ENCODE results near the gene AAMP. TPM values are rescaled to one million over a fixed set of nuclear protein-coding genes. Genes with fewer than 3 reads are reported as not detected.

Gene AAMP
- total and polyA plus RNA-seq, 2 donors (not counting 3 experiments of a cell fraction or from before 2014, with no cell fraction given) = 69.3 to 84.4 TPM

DNA sequence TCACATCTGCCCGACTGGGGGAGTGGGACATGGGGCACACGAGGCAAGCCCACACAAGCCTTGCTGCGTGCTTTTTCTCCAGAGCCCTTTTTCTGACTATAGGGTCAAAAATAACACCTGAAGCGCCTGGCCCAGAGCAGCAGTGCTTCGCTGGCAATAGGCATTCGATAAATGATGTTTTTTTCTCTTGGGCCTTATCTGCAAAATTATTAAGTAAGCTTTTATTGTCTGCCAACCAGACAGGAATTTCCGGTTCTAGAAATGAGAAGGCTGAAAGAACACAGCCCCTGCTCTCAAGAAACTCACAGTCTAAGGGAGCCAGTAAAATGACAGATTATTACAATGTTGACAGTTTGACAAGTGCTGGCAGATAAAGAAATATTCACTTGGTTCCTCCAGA, 25.1 kb upstream of the AAMP start:
- peak overlapping the region; percentile 50 for H3K4me2 ChIP-seq (ENCODE audit: insufficient read depth, low read length)
- H3K27me3 ChIP-seq (ENCODE audit: control insufficient read depth in 2 of 2, insufficient read depth in 2 of 2, low read length in 2 of 2) = no peaks in the 10 kb centered on the region
- intact Hi-C loops (cut with micrococcal nuclease) (loop anchor here (1.0 kb wide), 1 partner anchor 28 kb away; no protein-coding TSS in a partner anchor), dilution Hi-C loops (cut with MboI; ENCODE audit: extremely low pct_ligation_motif_present, low sequenced_read_pairs) (no loop called here)
- H3K9ac ChIP-seq (replicated peaks; ENCODE audit: extremely low read depth, insufficient read depth, low read length) = peak overlapping the region; percentile 51
- no peak for TF ChIP-seq POLR2A (IDR thresholded peaks at IDR 0.05; ENCODE audit: low read depth, low read length)
- TF ChIP-seq, protein P1, sequence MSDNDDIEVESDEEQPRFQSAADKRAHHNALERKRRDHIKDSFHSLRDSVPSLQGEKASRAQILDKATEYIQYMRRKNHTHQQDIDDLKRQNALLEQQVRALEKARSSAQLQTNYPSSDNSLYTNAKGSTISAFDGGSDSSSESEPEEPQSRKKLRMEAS (IDR thresholded peaks at IDR 0.05; ENCODE audit: insufficient read depth, insufficient read length) = no peak
- no peak for TF ChIP-seq POLR2AphosphoS5 (IDR thresholded peaks at IDR 0.05; ENCODE audit: insufficient read depth, low read depth, low read length)
- peak; percentile 68 for TF ChIP-seq GATA2 (IDR thresholded peaks at IDR 0.05; ENCODE audit: insufficient read depth, insufficient read length, low read depth, low read length)
- peak; percentile 8 for TF ChIP-seq JUN (IDR thresholded peaks at IDR 0.05; ENCODE audit: borderline replicate concordance, insufficient read depth, insufficient read length, low read depth)
- H2AFZ ChIP-seq (ENCODE audit: low read depth, low read length) = peak overlapping the region; percentile 63
- no peaks in the 10 kb centered on the region for H3K9me3 ChIP-seq (replicated peaks; ENCODE audit: control insufficient read depth, insufficient read depth, low read length)
- DNase-seq (ENCODE audit: low read depth, low spot score) (peak; percentile 90), FAIRE-seq (peak; percentile 92)
- peak overlapping the region; percentile 94 for H3K27ac ChIP-seq (ENCODE audit: insufficient read depth, low read depth, low read length)
- H3K4me3 ChIP-seq (replicated peaks in 1 of 3; ENCODE audit: insufficient read depth in 1 of 3, low read depth in 1 of 3, low read length in 3 of 3) = no peak overlapping the region
- H3K36me3 ChIP-seq (ENCODE audit: control insufficient read depth in 2 of 2, extremely low read depth in 1 of 2, insufficient read depth in 2 of 2, low read length in 2 of 2) = no peaks in the 10 kb centered on the region
- no TSS peak for BruUV-seq (replicated peaks)
- H4K20me1 ChIP-seq (replicated peaks; ENCODE audit: control insufficient read depth, extremely low read depth, insufficient read depth, low read length) = no peaks in the 10 kb centered on the region
- H3K4me1 ChIP-seq (ENCODE audit: control insufficient read depth, extremely low read depth, insufficient read depth, low read length) = peaks cover 51% of the 10 kb centered on the region
- POLR2A ChIA-PET = interaction anchor here (0.9 kb wide), 1 partner anchor 23 kb away, joined by 4 read pairs; no protein-coding TSS in a partner anchor
- no peaks in the 10 kb centered on the region for H3K9me1 ChIP-seq (replicated peaks; ENCODE audit: control insufficient read depth, extremely low read depth, insufficient read depth, low read length)
- CTCF ChIA-PET = interaction anchor here (0.8 to 12.1 kb wide), 11 partner anchors 8 to 109 kb away, joined by 3 to 178 read pairs (median 4); partner anchors contain the start of genes AAMP, CATIP and PNKD
- peaks cover 23% of the 10 kb centered on the region for H3K79me2 ChIP-seq (ENCODE audit: control insufficient read depth, insufficient read depth, low read length)

DNA sequence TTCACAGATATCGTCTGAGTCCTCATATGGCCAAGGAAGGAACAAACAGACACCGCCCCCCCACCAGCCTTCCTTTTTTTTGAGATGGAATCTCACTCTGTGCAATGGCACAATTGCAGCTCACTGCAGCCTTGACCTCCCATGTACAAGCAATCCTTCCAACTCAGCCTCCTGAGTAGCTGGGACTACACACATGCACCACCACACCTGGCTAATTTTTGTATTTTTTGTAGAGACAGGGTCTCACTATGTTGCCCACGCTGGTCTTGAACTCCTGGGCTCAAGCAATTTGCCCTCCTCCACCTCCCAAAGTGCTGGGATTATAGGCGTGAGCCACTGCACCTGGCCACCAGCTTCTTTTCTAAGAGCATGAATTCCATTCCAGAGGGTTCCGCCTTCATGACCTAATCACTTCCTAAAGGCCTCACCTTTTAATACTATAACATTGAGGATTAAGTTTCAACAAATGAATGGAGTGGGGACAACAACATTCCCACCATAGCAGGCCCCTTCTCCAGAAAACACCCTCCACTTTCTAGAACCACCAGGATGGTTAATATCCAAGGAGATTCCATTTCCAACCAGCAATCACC, 24.6 kb upstream of the AAMP start:
- H3K9ac ChIP-seq (replicated peaks; ENCODE audit: extremely low read depth, insufficient read depth, low read length) = peak overlapping the region; percentile 39
- BruUV-seq (replicated peaks) = no TSS peak
- no peaks in the 10 kb centered on the region for H4K20me1 ChIP-seq (replicated peaks; ENCODE audit: control insufficient read depth, extremely low read depth, insufficient read depth, low read length)
- H3K36me3 ChIP-seq (ENCODE audit: control insufficient read depth in 2 of 2, extremely low read depth in 1 of 2, insufficient read depth in 2 of 2, low read length in 2 of 2) = no peaks in the 10 kb centered on the region
- peaks cover 28% of the 10 kb centered on the region for H3K79me2 ChIP-seq (ENCODE audit: control insufficient read depth, insufficient read depth, low read length)
- peak overlapping the region; percentile 94 for H3K27ac ChIP-seq (ENCODE audit: insufficient read depth, low read depth, low read length)
- intact Hi-C loops (cut with micrococcal nuclease) (loop anchor here (1.0 kb wide), 1 partner anchor 29 kb away; no protein-coding TSS in a partner anchor), dilution Hi-C loops (cut with MboI; ENCODE audit: extremely low pct_ligation_motif_present, low sequenced_read_pairs) (no loop called here)
- CTCF ChIA-PET = interaction anchor here (1.1 to 12.1 kb wide), 9 partner anchors 8 to 101 kb away, joined by 3 to 178 read pairs (median 6); partner anchors contain the start of genes AAMP, CATIP and PNKD
- DNase-seq (ENCODE audit: low read depth, low spot score) = no peak
- peak overlapping the region; percentile 50 for H3K4me2 ChIP-seq (ENCODE audit: insufficient read depth, low read length)
- TF ChIP-seq FOS (IDR thresholded peaks at IDR 0.05; ENCODE audit: borderline replicate concordance, insufficient read depth, low read length) (no peak), POLR2AphosphoS5 (IDR thresholded peaks at IDR 0.05; ENCODE audit: insufficient read depth, low read depth, low read length) (no peak), EZH2 (IDR thresholded peaks at IDR 0.05; ENCODE audit: borderline replicate concordance, low read depth, low read length, severe bottlenecking) (no peak), GATA2 (IDR thresholded peaks at IDR 0.05; ENCODE audit: insufficient read depth, insufficient read length, low read depth, low read length) (no peak), POLR2A (IDR thresholded peaks at IDR 0.05; ENCODE audit: low read depth, low read length) (no peak), JUN (IDR thresholded peaks at IDR 0.05; ENCODE audit: borderline replicate concordance, insufficient read depth, insufficient read length, low read depth) (no peak), MYC (IDR thresholded peaks at IDR 0.05; ENCODE audit: low read depth, low read length) (no peak)
- TF ChIP-seq, protein P2, sequence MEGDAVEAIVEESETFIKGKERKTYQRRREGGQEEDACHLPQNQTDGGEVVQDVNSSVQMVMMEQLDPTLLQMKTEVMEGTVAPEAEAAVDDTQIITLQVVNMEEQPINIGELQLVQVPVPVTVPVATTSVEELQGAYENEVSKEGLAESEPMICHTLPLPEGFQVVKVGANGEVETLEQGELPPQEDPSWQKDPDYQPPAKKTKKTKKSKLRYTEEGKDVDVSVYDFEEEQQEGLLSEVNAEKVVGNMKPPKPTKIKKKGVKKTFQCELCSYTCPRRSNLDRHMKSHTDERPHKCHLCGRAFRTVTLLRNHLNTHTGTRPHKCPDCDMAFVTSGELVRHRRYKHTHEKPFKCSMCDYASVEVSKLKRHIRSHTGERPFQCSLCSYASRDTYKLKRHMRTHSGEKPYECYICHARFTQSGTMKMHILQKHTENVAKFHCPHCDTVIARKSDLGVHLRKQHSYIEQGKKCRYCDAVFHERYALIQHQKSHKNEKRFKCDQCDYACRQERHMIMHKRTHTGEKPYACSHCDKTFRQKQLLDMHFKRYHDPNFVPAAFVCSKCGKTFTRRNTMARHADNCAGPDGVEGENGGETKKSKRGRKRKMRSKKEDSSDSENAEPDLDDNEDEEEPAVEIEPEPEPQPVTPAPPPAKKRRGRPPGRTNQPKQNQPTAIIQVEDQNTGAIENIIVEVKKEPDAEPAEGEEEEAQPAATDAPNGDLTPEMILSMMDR (IDR thresholded peaks at IDR 0.05; ENCODE audit: extremely low read depth in 1 of 2, insufficient read depth in 1 of 2, low read depth in 1 of 2, low read length in 2 of 2) = no peak
- TF ChIP-seq, protein P1 (IDR thresholded peaks at IDR 0.05; ENCODE audit: insufficient read depth, insufficient read length) = no peak
- POLR2A ChIA-PET = no interaction called here
- H3K4me1 ChIP-seq (ENCODE audit: control insufficient read depth, extremely low read depth, insufficient read depth, low read length) = peaks cover 56% of the 10 kb centered on the region
- H3K9me1 ChIP-seq (replicated peaks; ENCODE audit: control insufficient read depth, extremely low read depth, insufficient read depth, low read length) = no peaks in the 10 kb centered on the region
- H3K27me3 ChIP-seq (ENCODE audit: control insufficient read depth in 2 of 2, insufficient read depth in 2 of 2, low read length in 2 of 2) = no peaks in the 10 kb centered on the region
- H3K4me3 ChIP-seq (replicated peaks in 1 of 3; ENCODE audit: insufficient read depth in 1 of 3, low read depth in 1 of 3, low read length in 3 of 3) = no peak overlapping the region
- H2AFZ ChIP-seq (ENCODE audit: low read depth, low read length) = no peak overlapping the region
- no peak for FAIRE-seq
- H3K9me3 ChIP-seq (replicated peaks; ENCODE audit: control insufficient read depth, insufficient read depth, low read length) = no peaks in the 10 kb centered on the region

All from endothelial cell of umbilical vein (primary cell).